Mesendoderm (in vitro differentiated cells): ENCODE measurements around the gene B4GALNT2.
A peak's percentile ranks its signal among the peaks of the same experiment; 100 is the strongest.
"Not testable (repeated sequence)": the region's sequence is repeated elsewhere in the genome, so short reads cannot be mapped to it uniquely, and the experiment has no call there.

Experiments used
- DNase-seq: peaks from one replicate; pipeline ENCODE4 v3.0.0; 2013
- H2AK5ac ChIP-seq: 2 replicates; pipeline ENCODE4 v1.6.1; 2013; ENCODE audit warnings: low read length, inconsistent platforms
- H2BK120ac ChIP-seq: 2 replicates; pipeline ENCODE4 v1.6.1; 2013; ENCODE audit warnings: low read depth, mild to moderate bottlenecking, low read length, moderate library complexity, mixed read lengths
- H2BK15ac ChIP-seq: replicated peaks from 2 replicates; pipeline ENCODE4 v1.6.1; 2013; ENCODE audit warnings: low read depth, mild to moderate bottlenecking, moderate library complexity
- H2BK5ac ChIP-seq: 2 replicates; pipeline ENCODE4 v1.6.1; 2013; ENCODE audit warnings: low read length, inconsistent platforms
- H3K18ac ChIP-seq: 2 replicates; pipeline ENCODE4 v1.6.1; 2013; ENCODE audit warnings: mild to moderate bottlenecking, low read length, mixed read lengths
- H3K23ac ChIP-seq: one replicate; pipeline ENCODE4 v1.6.1; 2013; ENCODE audit warnings: low read length
- H3K27ac ChIP-seq: 2 replicates; pipeline ENCODE4 v1.5.1; 2013; ENCODE audit warnings: low read depth, mild to moderate bottlenecking, inconsistent platforms, low read length, moderate library complexity
- H3K27me3 ChIP-seq: 2 replicates; pipeline ENCODE4 v1.6.1; 2013; ENCODE audit warnings: low read length, control low read depth, mild to moderate bottlenecking, inconsistent platforms; ENCODE audit not compliant: insufficient read depth, poor library complexity
- H3K36me3 ChIP-seq: 2 replicates; pipeline ENCODE4 v1.6.1; 2013; ENCODE audit warnings: low read length, inconsistent platforms; ENCODE audit not compliant: control insufficient read depth, insufficient read depth
- H3K4ac ChIP-seq: one replicate; pipeline ENCODE4 v1.6.1; 2013; ENCODE audit warnings: low read depth, mild to moderate bottlenecking, low read length, moderate library complexity
- H3K4me1 ChIP-seq: 2 replicates; pipeline ENCODE4 v1.6.1; 2013; ENCODE audit warnings: low read depth, low read length, inconsistent platforms; ENCODE audit not compliant: control insufficient read depth
- H3K4me2 ChIP-seq: 2 replicates; pipeline ENCODE4 v1.6.1; 2013; ENCODE audit warnings: low read length
- H3K4me3 ChIP-seq: 2 replicates; pipeline ENCODE4 v1.5.1; 2013; ENCODE audit warnings: mild to moderate bottlenecking, low read length
- H3K56ac ChIP-seq: one replicate; pipeline ENCODE4 v1.6.1; 2013; ENCODE audit warnings: low read length
- H3K79me1 ChIP-seq: 2 replicates; pipeline ENCODE4 v1.6.1; 2013; ENCODE audit warnings: low read length, inconsistent platforms
- H3K79me2 ChIP-seq: 2 replicates; pipeline ENCODE4 v1.6.1; 2013; ENCODE audit warnings: mild to moderate bottlenecking, low read length; ENCODE audit not compliant: control insufficient read depth, insufficient read depth
- H3K9ac ChIP-seq: 2 replicates; pipeline ENCODE4 v1.6.1; 2013; ENCODE audit warnings: low read length, inconsistent platforms
- H4K5ac ChIP-seq: one replicate; pipeline ENCODE4 v1.6.1; 2013; ENCODE audit warnings: low read length
- H4K8ac ChIP-seq: one replicate; pipeline ENCODE4 v1.6.1; 2013; ENCODE audit warnings: low read depth, mild to moderate bottlenecking, control low read depth, low read length, moderate library complexity
- WGBS: extraction: QIAGEN DNeasy Blood & Tissue Kit; methylation state at CpG from one replicate; pipeline ENCODE4 v1.1.7; 2013; ENCODE audit warnings: low lambda C conversion rate, missing lambda C conversion rate; ENCODE audit not compliant: insufficient coverage; ENCODE audit errors: extremely low coverage; 5-methylcytosine and 5-hydroxymethylcytosine counted together

Gene B4GALNT2

GRCh38 chr17:49089094-49089493 lies 43.5 kb upstream of the B4GALNT2 start:
- H3K79me1 ChIP-seq = no peaks in the 10 kb centered on the region
- H3K27me3 ChIP-seq = no peaks in the 10 kb centered on the region
- H3K23ac ChIP-seq = no peak overlapping the region
- no peak overlapping the region for H3K56ac ChIP-seq
- no peak overlapping the region for H3K4ac ChIP-seq
- no peak overlapping the region for H2BK120ac ChIP-seq
- peaks cover 5% of the 10 kb centered on the region for H3K4me1 ChIP-seq
- H3K79me2 ChIP-seq = no peaks in the 10 kb centered on the region
- no peaks in the 10 kb centered on the region for H3K36me3 ChIP-seq
- no peak overlapping the region for H2BK15ac ChIP-seq
- H3K4me3 ChIP-seq = no peak overlapping the region
- no peak overlapping the region for H4K8ac ChIP-seq
- H4K5ac ChIP-seq = no peak overlapping the region
- no peak overlapping the region for H2AK5ac ChIP-seq
- H3K9ac ChIP-seq = no peak overlapping the region
- no peak overlapping the region for H3K18ac ChIP-seq
- no CpG with 5 or more reads among the region's 7 CpGs for WGBS
- H2BK5ac ChIP-seq = no peak overlapping the region
- H3K4me2 ChIP-seq = no peak overlapping the region
- no peak for DNase-seq
- no peak overlapping the region for H3K27ac ChIP-seq

GRCh38 chr17:49090878-49091594 lies 41.5 kb upstream of the B4GALNT2 start:
- H3K27ac ChIP-seq = no peak overlapping the region
- H3K9ac ChIP-seq = no peak overlapping the region
- no peak overlapping the region for H2BK15ac ChIP-seq
- no peak overlapping the region for H3K56ac ChIP-seq
- peaks cover 5% of the 10 kb centered on the region for H3K4me1 ChIP-seq
- no peak for DNase-seq
- no peak overlapping the region for H3K4me3 ChIP-seq
- no peak overlapping the region for H2BK120ac ChIP-seq
- no peak overlapping the region for H2BK5ac ChIP-seq
- no peak overlapping the region for H3K23ac ChIP-seq
- H3K79me2 ChIP-seq = no peaks in the 10 kb centered on the region
- H3K4me2 ChIP-seq = no peak overlapping the region
- H4K5ac ChIP-seq = no peak overlapping the region
- no CpG with 5 or more reads among the region's 10 CpGs for WGBS
- H3K36me3 ChIP-seq = no peaks in the 10 kb centered on the region
- no peaks in the 10 kb centered on the region for H3K27me3 ChIP-seq
- no peak overlapping the region for H3K4ac ChIP-seq
- H4K8ac ChIP-seq = no peak overlapping the region
- no peak overlapping the region for H2AK5ac ChIP-seq
- H3K18ac ChIP-seq = no peak overlapping the region
- no peaks in the 10 kb centered on the region for H3K79me1 ChIP-seq

DNA sequence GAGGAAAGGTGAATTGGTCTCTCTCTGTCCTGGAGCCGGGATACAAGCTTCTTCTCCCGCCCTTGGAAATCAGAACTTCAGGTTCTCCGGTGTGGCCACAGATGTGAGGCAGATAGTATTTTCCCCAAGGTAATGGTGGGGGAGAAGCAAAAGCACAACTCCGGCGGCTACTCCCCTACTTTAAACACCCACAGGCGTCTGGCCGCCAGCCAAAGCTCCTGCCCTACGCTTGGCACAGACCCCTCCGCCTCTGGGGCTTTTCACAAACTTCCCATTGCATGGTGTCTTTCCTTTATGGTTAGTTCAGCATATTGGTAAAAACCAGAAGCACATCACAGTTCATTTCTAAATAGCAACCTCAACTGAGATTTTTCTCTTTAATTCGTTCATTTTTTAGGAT lies 39.4 kb upstream of the B4GALNT2 start:
- H3K4ac ChIP-seq = no peak overlapping the region
- H3K9ac ChIP-seq = no peak overlapping the region
- H4K8ac ChIP-seq = no peak overlapping the region
- H3K79me2 ChIP-seq = no peaks in the 10 kb centered on the region
- no peak overlapping the region for H3K4me2 ChIP-seq
- no peak for DNase-seq
- no CpG with 5 or more reads among the region's 10 CpGs for WGBS
- no peak overlapping the region for H2BK15ac ChIP-seq
- H3K27ac ChIP-seq = no peak overlapping the region
- H2BK120ac ChIP-seq = no peak overlapping the region
- H3K56ac ChIP-seq = no peak overlapping the region
- H2BK5ac ChIP-seq = no peak overlapping the region
- no peaks in the 10 kb centered on the region for H3K36me3 ChIP-seq
- peaks cover 2% of the 10 kb centered on the region for H3K4me1 ChIP-seq
- no peaks in the 10 kb centered on the region for H3K27me3 ChIP-seq
- no peak overlapping the region for H3K18ac ChIP-seq
- H3K4me3 ChIP-seq = no peak overlapping the region
- H2AK5ac ChIP-seq = no peak overlapping the region
- no peak overlapping the region for H4K5ac ChIP-seq
- no peak overlapping the region for H3K23ac ChIP-seq
- H3K79me1 ChIP-seq = no peaks in the 10 kb centered on the region

- H2BK15ac ChIP-seq = no peak overlapping the region
- no peaks in the 10 kb centered on the region for H3K36me3 ChIP-seq
- H3K23ac ChIP-seq = no peak overlapping the region
- H3K4me2 ChIP-seq = no peak overlapping the region
- no peak overlapping the region for H2AK5ac ChIP-seq
- H3K79me1 ChIP-seq = no peaks in the 10 kb centered on the region
- H3K27me3 ChIP-seq = no peaks in the 10 kb centered on the region
- H3K9ac ChIP-seq = no peak overlapping the region
- H4K5ac ChIP-seq = no peak overlapping the region
- no peak overlapping the region for H2BK5ac ChIP-seq
- no peak overlapping the region for H3K56ac ChIP-seq
- H3K4me1 ChIP-seq = no peaks in the 10 kb centered on the region
- no peak overlapping the region for H3K4ac ChIP-seq
- H2BK120ac ChIP-seq = no peak overlapping the region
- no peak overlapping the region for H4K8ac ChIP-seq
- DNase-seq = no peak
- H3K79me2 ChIP-seq = no peaks in the 10 kb centered on the region
- H3K4me3 ChIP-seq = no peak overlapping the region
- no peak overlapping the region for H3K18ac ChIP-seq
- H3K27ac ChIP-seq = no peak overlapping the region
Observed at GRCh38 chr17:49100601-49101000, 32.0 kb upstream of the B4GALNT2 start.

- no peak overlapping the region for H3K4me2 ChIP-seq
Observed at GRCh38 chr17:49101054-49101534, 31.5 kb upstream of the B4GALNT2 start.

GRCh38 chr17:49103360-49103759 lies 29.2 kb upstream of the B4GALNT2 start:
- WGBS = no CpG with 5 or more reads among the region's 14 CpGs
- not testable (repeated sequence) for H3K79me1 ChIP-seq, DNase-seq

More at GRCh38 chr17:49101054-49101534, 31.5 kb upstream of the B4GALNT2 start:
- no peak overlapping the region for H3K56ac ChIP-seq
- no peak overlapping the region for H3K27ac ChIP-seq
- H2BK120ac ChIP-seq = no peak overlapping the region
- H3K4me3 ChIP-seq = no peak overlapping the region
- H3K4ac ChIP-seq = no peak overlapping the region
- H3K79me1 ChIP-seq = no peaks in the 10 kb centered on the region
- no peak overlapping the region for H4K8ac ChIP-seq
- H3K4me1 ChIP-seq = no peaks in the 10 kb centered on the region
- H4K5ac ChIP-seq = no peak overlapping the region
- DNase-seq = peak; percentile 55
- no peaks in the 10 kb centered on the region for H3K36me3 ChIP-seq
- no peaks in the 10 kb centered on the region for H3K27me3 ChIP-seq
- H3K18ac ChIP-seq = no peak overlapping the region
- no peak overlapping the region for H3K9ac ChIP-seq
- no peak overlapping the region for H3K23ac ChIP-seq
- no peaks in the 10 kb centered on the region for H3K79me2 ChIP-seq
- H2BK5ac ChIP-seq = no peak overlapping the region
- WGBS = no CpG with 5 or more reads among the region's 4 CpGs
- H2AK5ac ChIP-seq = no peak overlapping the region
- no peak overlapping the region for H2BK15ac ChIP-seq

More at GRCh38 chr17:49103360-49103759, 29.2 kb upstream of the B4GALNT2 start:
- not testable (repeated sequence) for H3K79me2 ChIP-seq, H3K4ac ChIP-seq, H4K8ac ChIP-seq, H2BK5ac ChIP-seq, H3K4me3 ChIP-seq, H2BK120ac ChIP-seq, H3K9ac ChIP-seq, H2AK5ac ChIP-seq, H3K23ac ChIP-seq, H2BK15ac ChIP-seq, H3K18ac ChIP-seq, H3K4me2 ChIP-seq, H4K5ac ChIP-seq, H3K27ac ChIP-seq, H3K56ac ChIP-seq, H3K36me3 ChIP-seq, H3K27me3 ChIP-seq
- H3K4me1 ChIP-seq = peaks cover 10% of the 10 kb centered on the region
